Progenitor cell of endocrine pancreas (in vitro differentiated cells): ENCODE measurements around the gene SUCO. TPM values are rescaled to one million over a fixed set of nuclear protein-coding genes. Genes with fewer than 3 reads are reported as not detected.

Experiments
- DNase-seq: peaks from one replicate; pipeline ENCODE4 v3.0.0; 2021; ENCODE audit warnings: low spot score; ENCODE audit not compliant: unreplicated experiment
- H3K27ac Mint-ChIP-seq: 2 replicates; pipeline ENCODE4 v1.8.0; 2021; ENCODE audit warnings: mild to moderate bottlenecking, moderate library complexity, mixed read lengths
- H3K27me3 Mint-ChIP-seq: 2 replicates; pipeline ENCODE4 v1.8.0; 2021; ENCODE audit warnings: mixed read lengths
- H3K36me3 Mint-ChIP-seq: 2 replicates; pipeline ENCODE4 v1.8.0; 2022; ENCODE audit warnings: mixed read lengths; ENCODE audit not compliant: insufficient read depth
- H3K4me1 Mint-ChIP-seq: 2 replicates; pipeline ENCODE4 v1.8.0; 2021; ENCODE audit warnings: low read depth, mixed read lengths
- H3K4me3 Mint-ChIP-seq: 2 replicates; pipeline ENCODE4 v1.8.0; 2021; ENCODE audit warnings: low read depth, mild to moderate bottlenecking, moderate library complexity, mixed read lengths
- H3K9me3 Mint-ChIP-seq: 2 replicates; pipeline ENCODE4 v1.8.0; 2021; ENCODE audit warnings: low read depth, mixed read lengths
- total RNA-seq: library from RNA; stranded (reverse); gene quantifications from 2 replicates; pipeline ENCODE4 v1.2.1, GENCODE V29; 2021
- TF ChIP-seq, protein P1 (sequence below): fragments of 200-600 bp; sonication (generic); IDR thresholded peaks from one replicate; pipeline ENCODE4 v1.5.0; 2021; ENCODE audit warnings: antibody characterized with exemption, mild to moderate bottlenecking; ENCODE audit not compliant: unreplicated experiment

SUCO gene
- total RNA-seq, 1 donor from 2014 or later, result 58.0 TPM

DNA sequence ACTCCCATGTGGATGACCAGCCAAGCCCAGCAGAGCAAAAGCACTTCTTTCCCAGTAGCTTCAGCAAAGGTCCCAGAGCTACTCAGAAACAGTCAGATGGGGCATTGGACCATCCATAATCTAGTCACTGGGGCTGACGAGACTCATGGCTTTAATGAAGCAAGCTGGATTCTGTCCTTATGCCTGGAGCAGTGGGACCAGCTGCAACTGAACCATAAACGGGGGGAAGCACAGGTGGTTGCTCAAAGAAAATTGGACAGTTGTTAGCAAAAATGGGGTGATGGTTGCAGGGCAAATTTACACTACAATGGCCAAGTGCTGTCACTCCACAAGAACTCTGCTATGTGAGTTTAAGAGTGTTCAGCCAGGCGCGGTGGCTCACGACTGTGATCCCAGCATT, 108.5 kb downstream of the SUCO start:
- Mint-ChIP-seq H3K27me3 (no peaks in the 10 kb centered on the region), H3K4me3 (no peak overlapping the region), H3K9me3 (peaks cover 3% of the 10 kb centered on the region), H3K4me1 (no peaks in the 10 kb centered on the region), H3K36me3 (no peaks in the 10 kb centered on the region), H3K27ac (no peak overlapping the region)
- TF ChIP-seq, protein P1, sequence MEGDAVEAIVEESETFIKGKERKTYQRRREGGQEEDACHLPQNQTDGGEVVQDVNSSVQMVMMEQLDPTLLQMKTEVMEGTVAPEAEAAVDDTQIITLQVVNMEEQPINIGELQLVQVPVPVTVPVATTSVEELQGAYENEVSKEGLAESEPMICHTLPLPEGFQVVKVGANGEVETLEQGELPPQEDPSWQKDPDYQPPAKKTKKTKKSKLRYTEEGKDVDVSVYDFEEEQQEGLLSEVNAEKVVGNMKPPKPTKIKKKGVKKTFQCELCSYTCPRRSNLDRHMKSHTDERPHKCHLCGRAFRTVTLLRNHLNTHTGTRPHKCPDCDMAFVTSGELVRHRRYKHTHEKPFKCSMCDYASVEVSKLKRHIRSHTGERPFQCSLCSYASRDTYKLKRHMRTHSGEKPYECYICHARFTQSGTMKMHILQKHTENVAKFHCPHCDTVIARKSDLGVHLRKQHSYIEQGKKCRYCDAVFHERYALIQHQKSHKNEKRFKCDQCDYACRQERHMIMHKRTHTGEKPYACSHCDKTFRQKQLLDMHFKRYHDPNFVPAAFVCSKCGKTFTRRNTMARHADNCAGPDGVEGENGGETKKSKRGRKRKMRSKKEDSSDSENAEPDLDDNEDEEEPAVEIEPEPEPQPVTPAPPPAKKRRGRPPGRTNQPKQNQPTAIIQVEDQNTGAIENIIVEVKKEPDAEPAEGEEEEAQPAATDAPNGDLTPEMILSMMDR, result no peak
- DNase-seq, result no peak

- H3K4me3 Mint-ChIP-seq, result no peak overlapping the region
- H3K9me3 Mint-ChIP-seq, result no peaks in the 10 kb centered on the region
- no peaks in the 10 kb centered on the region for H3K4me1 Mint-ChIP-seq
- TF ChIP-seq, protein P1, result no peak
- no peak overlapping the region for H3K27ac Mint-ChIP-seq
- H3K36me3 Mint-ChIP-seq, result no peaks in the 10 kb centered on the region
- H3K27me3 Mint-ChIP-seq, result no peaks in the 10 kb centered on the region
- no peak for DNase-seq
Observed at GRCh38 chr1:172642970-172643369, 110.0 kb downstream of the SUCO start.

DNA sequence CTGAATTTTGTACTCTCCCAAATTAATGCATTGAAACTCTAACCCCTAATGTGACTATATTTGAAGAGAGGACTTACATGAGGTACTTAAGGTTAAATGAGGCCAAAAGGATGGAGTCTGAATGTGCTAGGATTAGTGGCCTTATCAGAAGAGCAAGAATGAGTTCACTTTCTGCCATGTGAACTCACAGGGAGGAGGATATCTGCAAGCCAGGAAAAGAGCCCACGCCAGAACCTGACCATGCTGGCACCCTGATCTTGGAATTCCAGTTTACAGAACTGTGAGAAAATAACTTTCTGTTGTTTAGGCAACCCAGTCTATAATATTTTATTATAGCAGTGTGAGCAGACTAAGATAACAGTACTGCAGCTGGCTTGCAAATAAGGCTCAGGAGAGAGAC, 113.7 kb downstream of the SUCO start:
- H3K27ac Mint-ChIP-seq, result no peak overlapping the region
- H3K9me3 Mint-ChIP-seq, result no peaks in the 10 kb centered on the region
- TF ChIP-seq, protein P1, result no peak
- no peaks in the 10 kb centered on the region for H3K36me3 Mint-ChIP-seq
- DNase-seq, result no peak
- no peaks in the 10 kb centered on the region for H3K4me1 Mint-ChIP-seq
- no peak overlapping the region for H3K4me3 Mint-ChIP-seq
- no peaks in the 10 kb centered on the region for H3K27me3 Mint-ChIP-seq

DNA sequence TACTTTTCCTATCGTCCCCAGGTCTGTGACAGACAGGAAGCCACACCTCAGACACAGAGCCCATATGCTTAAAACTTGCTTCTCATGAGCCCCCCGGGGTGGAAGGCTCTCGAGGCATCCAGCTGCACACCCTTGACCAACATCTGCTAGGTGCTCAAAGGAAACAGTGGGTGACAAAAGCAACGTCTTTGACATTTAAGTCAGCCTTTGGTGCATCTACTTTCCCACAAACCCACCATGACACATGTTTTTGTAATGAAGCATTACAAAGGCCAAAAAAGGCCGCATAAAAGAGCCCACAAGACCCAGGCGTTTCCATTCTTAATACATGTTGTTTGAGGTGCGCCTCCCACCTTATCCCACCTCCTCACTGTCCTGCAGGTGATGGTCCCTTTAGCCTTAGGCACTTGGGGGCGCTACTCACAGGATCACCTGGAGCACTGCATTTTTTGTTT, 114.2 kb downstream of the SUCO start:
- Mint-ChIP-seq H3K4me3 (no peak overlapping the region), H3K27me3 (no peaks in the 10 kb centered on the region), H3K9me3 (no peaks in the 10 kb centered on the region), H3K4me1 (no peaks in the 10 kb centered on the region), H3K36me3 (no peaks in the 10 kb centered on the region), H3K27ac (no peak overlapping the region)
- no peak for DNase-seq
- TF ChIP-seq, protein P1, result no peak

DNA sequence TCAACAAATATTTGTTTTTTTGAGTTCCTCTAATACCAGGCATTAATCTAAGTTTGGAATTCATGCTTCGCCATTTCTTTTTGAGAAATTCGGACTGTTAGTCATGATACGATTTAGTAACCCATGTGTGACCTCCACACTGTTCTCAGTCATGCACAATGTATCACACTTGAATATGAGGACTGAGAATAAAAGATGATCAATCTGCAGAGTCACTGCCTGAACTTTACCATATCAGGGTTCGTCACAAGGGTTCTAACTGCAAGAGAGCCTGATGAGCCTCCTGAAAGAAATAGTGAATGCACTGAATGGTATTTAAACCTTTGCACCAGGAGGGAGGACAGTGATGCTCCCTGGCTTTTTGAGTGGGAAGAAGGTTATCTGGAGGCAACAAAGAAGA, 115.0 kb downstream of the SUCO start:
- no peaks in the 10 kb centered on the region for H3K9me3 Mint-ChIP-seq
- H3K4me3 Mint-ChIP-seq, result no peak overlapping the region
- no peak for DNase-seq
- no peaks in the 10 kb centered on the region for H3K36me3 Mint-ChIP-seq
- no peaks in the 10 kb centered on the region for H3K27me3 Mint-ChIP-seq
- no peak overlapping the region for H3K27ac Mint-ChIP-seq
- TF ChIP-seq, protein P1, result no peak
- H3K4me1 Mint-ChIP-seq, result no peaks in the 10 kb centered on the region
